Stimulated activated naive CD8-positive, alpha-beta T cell treated with anti-CD3 and anti-CD28 coated beads, Interleukin-15, amount 100 ng/mL, for 72 hours (primary cell): Measurements from ENCODE around the gene MTCL1.

Experiments used
- ATAC-seq: fragments of 150-1000 bp; cut with Tn5 transposase; 2 replicates; pipeline ENCODE4 v1.10.0; 2021; ENCODE audit warnings: mild to moderate bottlenecking, moderate library complexity
- DNase-seq, 2 donors: peaks; one replicate each; pipeline ENCODE4 v3.0.0; 2021 to 2022
- H3K27ac Mint-ChIP-seq, 2 donors: one replicate each; pipeline ENCODE4 v1.8.0; 2022; ENCODE audit warnings: mild to moderate bottlenecking in 2 of 2, mixed read lengths in 2 of 2, moderate library complexity in 2 of 2
- H3K27me3 Mint-ChIP-seq: one replicate; pipeline ENCODE4 v1.8.0; 2022; ENCODE audit warnings: mixed read lengths
- H3K4me1 Mint-ChIP-seq: one replicate; pipeline ENCODE4 v1.8.0; 2022; ENCODE audit warnings: mild to moderate bottlenecking, mixed read lengths
- H3K4me3 Mint-ChIP-seq, 2 donors: one replicate each; pipeline ENCODE4 v1.8.0; 2022; ENCODE audit warnings: mild to moderate bottlenecking in 2 of 2, mixed read lengths in 2 of 2, moderate library complexity in 1 of 2
- H3K9me3 Mint-ChIP-seq, 2 donors: one replicate each; pipeline ENCODE4 v1.8.0; 2022; ENCODE audit warnings: mixed read lengths in 2 of 2

The MTCL1 gene

GRCh38 chr18:8703092-8703709, 2.2 kb upstream of the MTCL1 start:
- Mint-ChIP-seq H3K9me3 (no peaks in the 10 kb centered on the region), H3K27ac (no peak overlapping the region), H3K4me3 (no peak overlapping the region), H3K4me1 (peaks cover 26% of the 10 kb centered on the region), H3K27me3 (peaks cover 65% of the 10 kb centered on the region)
- DNase-seq (no peak), ATAC-seq (no peak)

- Mint-ChIP-seq H3K27ac (peak overlapping the region in 1 of 2 donors; percentile 38), H3K9me3 (no peaks in the 10 kb centered on the region), H3K27me3 (peaks cover 71% of the 10 kb centered on the region), H3K4me1 (peaks cover 26% of the 10 kb centered on the region), H3K4me3 (peak overlapping the region; percentile 93 to 97)
- DNase-seq: no peak
- no peak for ATAC-seq
Observed at GRCh38 chr18:8703781-8704301, 1.5 kb upstream of the MTCL1 start.

- Mint-ChIP-seq H3K4me3 (peak overlapping the region; percentile 93 to 97), H3K27ac (peak overlapping the region in 1 of 2 donors; percentile 65), H3K9me3 (no peaks in the 10 kb centered on the region), H3K4me1 (peaks cover 26% of the 10 kb centered on the region), H3K27me3 (peaks cover 73% of the 10 kb centered on the region)
- ATAC-seq: peak; percentile 91
- peak; percentile 78 to 81 for DNase-seq
Observed at GRCh38 chr18:8704361-8705237, 757 bp upstream of the MTCL1 start.

DNA sequence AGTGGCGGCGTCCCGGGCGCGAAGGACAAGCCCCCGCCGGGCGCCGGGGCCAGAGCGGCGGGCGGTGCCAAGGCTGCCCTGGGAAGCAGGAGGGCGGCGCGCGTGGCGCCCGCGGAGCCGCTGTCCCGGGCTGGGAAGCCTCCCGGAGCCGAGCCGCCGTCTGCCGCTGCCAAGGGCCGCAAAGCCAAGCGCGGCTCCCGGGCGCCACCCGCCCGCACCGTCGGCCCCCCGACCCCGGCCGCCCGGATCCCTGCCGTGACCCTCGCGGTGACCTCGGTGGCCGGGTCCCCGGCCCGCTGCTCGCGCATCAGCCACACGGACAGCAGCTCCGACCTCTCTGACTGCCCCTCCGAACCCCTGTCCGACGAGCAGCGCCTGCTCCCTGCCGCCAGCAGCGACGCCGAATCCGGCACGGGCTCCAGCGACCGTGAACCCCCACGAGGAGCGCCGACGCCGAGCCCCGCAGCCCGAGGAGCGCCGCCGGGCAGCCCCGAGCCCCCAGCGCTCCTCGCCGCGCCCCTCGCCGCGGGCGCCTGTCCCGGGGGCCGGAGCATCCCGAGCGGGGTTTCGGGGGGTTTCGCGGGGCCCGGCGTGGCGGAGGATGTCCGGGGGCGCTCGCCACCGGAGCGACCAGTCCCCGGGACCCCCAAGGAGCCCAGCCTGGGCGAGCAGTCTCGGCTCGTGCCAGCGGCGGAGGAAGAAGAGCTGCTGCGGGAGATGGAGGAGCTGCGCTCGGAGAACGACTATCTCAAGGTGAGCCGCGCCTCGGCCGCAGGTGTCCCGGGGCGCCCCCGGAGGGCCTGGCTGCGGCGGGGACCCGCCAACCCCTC, 820 bp downstream of the MTCL1 start:
- peaks cover 26% of the 10 kb centered on the region for H3K4me1 Mint-ChIP-seq

GRCh38 chr18:8706791-8707555, 1.6 kb downstream of the MTCL1 start:
- H3K27me3 Mint-ChIP-seq: peaks cover 60% of the 10 kb centered on the region
- ATAC-seq (no peak), DNase-seq (no peak)
- H3K4me1 Mint-ChIP-seq: peaks cover 26% of the 10 kb centered on the region
- peak overlapping the region; percentile 75 to 88 for H3K4me3 Mint-ChIP-seq
- H3K27ac Mint-ChIP-seq: peak overlapping the region in 1 of 2 donors; percentile 3
- no peaks in the 10 kb centered on the region for H3K9me3 Mint-ChIP-seq

More for the DNA sequence above, 820 bp downstream of the MTCL1 start:
- Mint-ChIP-seq H3K4me3 (peak overlapping the region; percentile 75 to 88), H3K27ac (no peak overlapping the region), H3K27me3 (peaks cover 68% of the 10 kb centered on the region), H3K9me3 (no peaks in the 10 kb centered on the region)
- DNase-seq (peak in 1 of 2 donors; percentile 40), ATAC-seq (peak; percentile 1)

DNA sequence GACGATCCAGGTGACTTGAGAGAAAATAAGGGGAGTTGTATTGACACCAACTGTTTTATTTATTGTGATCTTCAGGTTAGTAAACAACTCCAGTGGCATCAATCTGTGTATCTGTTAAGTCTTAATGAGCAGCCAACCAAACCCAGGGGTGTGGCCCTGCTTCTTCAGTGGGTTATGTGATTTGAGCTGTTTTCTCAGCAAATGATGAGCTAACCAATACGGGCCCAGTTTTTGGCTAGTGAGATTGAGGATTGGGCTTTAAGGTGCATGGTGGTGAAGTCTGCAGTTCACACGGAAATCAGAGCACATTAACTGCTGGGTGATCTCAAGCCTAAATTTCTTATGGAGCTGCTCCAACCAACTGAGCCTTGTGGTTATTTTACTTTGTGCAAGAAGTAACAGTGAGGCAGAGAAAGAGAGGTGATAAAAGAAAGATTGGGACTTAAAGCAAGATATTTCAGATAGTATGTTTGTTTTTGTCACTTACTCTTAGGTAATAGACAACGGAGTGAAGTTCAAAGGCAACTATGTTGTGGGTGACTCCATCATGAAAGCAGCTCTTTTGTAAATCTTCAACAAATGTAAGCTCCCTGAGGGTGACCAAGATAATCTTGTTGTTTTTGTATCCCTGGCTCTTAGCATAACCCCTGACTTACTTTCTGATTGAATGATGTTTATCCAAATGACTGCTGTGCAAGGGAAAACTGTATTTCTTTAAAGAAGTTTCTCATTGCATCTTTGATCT, 2.4 kb downstream of the MTCL1 start:
- peaks cover 26% of the 10 kb centered on the region for H3K4me1 Mint-ChIP-seq
- no peak for DNase-seq
- no peak overlapping the region for H3K4me3 Mint-ChIP-seq
- no peak overlapping the region for H3K27ac Mint-ChIP-seq
- H3K27me3 Mint-ChIP-seq: peaks cover 53% of the 10 kb centered on the region
- no peak for ATAC-seq
- H3K9me3 Mint-ChIP-seq: no peaks in the 10 kb centered on the region

GRCh38 chr18:8708670-8709069, 3.3 kb downstream of the MTCL1 start:
- Mint-ChIP-seq H3K4me3 (no peak overlapping the region), H3K9me3 (no peaks in the 10 kb centered on the region), H3K4me1 (peaks cover 20% of the 10 kb centered on the region), H3K27me3 (peaks cover 43% of the 10 kb centered on the region), H3K27ac (no peak overlapping the region)
- ATAC-seq (no peak), DNase-seq (no peak)

GRCh38 chr18:8709248-8710059, 4.1 kb downstream of the MTCL1 start:
- Mint-ChIP-seq H3K27me3 (peaks cover 36% of the 10 kb centered on the region), H3K9me3 (no peaks in the 10 kb centered on the region), H3K4me1 (peaks cover 12% of the 10 kb centered on the region), H3K4me3 (no peak overlapping the region), H3K27ac (no peak overlapping the region)
- ATAC-seq: no peak
- DNase-seq: no peak

DNA sequence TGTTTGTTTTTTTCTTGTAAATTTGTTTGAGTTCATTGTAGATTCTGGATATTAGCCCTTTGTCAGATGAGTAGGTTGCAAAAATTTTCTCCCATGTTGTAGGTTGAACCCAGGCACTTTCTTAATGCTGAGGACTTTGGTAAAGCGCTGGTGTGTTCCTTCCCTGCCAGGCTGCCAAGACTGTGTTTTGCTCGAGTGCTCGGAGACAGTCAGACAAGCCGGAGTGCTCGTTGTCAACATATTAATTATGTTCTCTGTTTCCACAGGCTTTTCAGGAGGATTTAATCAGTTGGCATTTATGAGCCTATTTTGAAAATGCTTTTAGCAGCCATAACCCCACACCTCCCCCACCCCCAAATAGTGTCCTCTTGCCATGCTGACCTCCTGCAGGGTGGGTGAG, 6.4 kb downstream of the MTCL1 start:
- Mint-ChIP-seq H3K9me3 (no peaks in the 10 kb centered on the region), H3K27me3 (peaks cover 35% of the 10 kb centered on the region), H3K4me3 (no peak overlapping the region), H3K27ac (no peak overlapping the region), H3K4me1 (peaks cover 5% of the 10 kb centered on the region)
- no peak for ATAC-seq
- DNase-seq: no peak

DNA sequence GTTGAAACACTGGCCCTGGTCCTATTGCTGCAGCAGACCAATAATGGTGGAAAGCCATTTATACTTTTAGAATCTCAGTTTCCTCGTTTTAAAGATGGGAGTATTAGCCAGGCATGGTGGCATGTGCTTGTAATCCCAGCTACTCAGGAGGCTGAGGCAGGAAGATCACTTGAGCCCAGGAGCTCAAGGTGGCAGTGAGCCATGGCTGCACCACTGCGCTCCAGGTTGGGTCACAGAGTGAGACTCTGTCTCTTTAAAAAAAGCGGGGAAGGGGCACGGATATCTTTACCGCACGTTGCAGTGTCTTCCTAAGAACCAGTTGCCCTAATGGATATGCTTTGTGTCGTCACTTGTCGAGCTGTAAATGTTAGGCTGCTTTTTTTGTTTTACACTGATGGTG, 8.3 kb downstream of the MTCL1 start:
- no peaks in the 10 kb centered on the region for H3K4me1 Mint-ChIP-seq
- no peaks in the 10 kb centered on the region for H3K9me3 Mint-ChIP-seq
- H3K27ac Mint-ChIP-seq: no peak overlapping the region
- peaks cover 16% of the 10 kb centered on the region for H3K27me3 Mint-ChIP-seq
- no peak overlapping the region for H3K4me3 Mint-ChIP-seq
- DNase-seq (no peak), ATAC-seq (no peak)

DNA sequence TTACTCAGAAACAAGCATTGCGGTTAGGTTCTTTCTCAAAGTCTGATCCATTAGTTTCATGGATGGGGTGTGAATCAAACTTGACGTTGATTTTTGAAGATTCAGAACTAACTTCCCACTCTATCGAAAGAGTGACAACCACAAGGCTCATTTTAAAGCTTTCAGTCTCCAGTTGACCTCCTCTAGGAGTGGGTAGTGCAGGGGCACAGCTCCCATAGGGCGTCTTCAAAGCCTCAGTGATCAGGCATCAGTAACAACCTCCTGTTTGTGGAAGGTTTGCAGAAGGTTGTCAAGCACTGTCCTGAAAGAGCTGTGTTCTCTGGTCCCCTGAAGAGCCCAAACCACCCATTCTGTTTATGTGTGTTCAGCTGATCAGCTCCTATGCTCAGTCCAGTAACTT, 10.2 kb downstream of the MTCL1 start:
- ATAC-seq (no peak), DNase-seq (no peak)
- Mint-ChIP-seq H3K9me3 (no peaks in the 10 kb centered on the region), H3K27me3 (peaks cover 8% of the 10 kb centered on the region), H3K4me1 (no peaks in the 10 kb centered on the region), H3K4me3 (no peak overlapping the region), H3K27ac (no peak overlapping the region)

DNA sequence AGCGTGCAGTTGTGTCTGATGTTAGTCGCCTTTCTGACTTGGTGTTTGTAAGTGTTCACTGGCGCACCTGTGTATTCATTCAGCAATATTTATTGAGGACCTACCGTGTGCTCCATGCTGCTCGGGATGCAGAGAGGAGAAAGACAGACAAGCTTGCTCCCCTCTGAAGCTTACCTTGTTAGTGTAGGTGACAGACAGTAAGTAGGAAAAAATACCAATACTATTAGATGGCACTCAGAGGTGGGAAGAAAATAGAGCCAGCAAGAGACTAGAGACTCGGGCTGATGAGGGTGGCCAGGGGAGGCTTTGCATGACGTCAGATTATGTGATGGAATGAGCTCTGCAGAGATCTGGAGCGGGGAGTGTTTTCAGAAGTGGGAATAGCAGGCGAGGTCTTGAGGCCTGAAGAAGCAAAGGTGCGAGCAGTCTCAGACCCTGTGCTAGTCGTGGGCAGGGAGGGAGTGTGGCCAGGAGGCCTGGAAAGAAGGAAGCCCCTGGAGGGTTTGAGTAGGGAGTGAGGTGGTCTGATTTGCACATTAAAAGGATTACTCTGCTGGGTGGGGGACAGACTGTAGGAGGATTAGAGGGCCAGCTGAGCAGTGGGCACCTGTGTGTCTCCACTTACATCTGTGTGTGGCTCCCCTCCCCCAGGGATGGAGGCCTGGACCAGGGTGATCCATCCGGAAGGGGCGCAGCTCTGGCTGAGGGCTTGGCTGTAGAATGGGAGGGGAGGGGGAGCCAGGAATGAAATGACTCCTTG, 11.8 kb downstream of the MTCL1 start:
- peaks cover 8% of the 10 kb centered on the region for H3K27me3 Mint-ChIP-seq
- H3K27ac Mint-ChIP-seq: no peak overlapping the region
- no peak for DNase-seq

GRCh38 chr18:8718401-8718913, 13.1 kb downstream of the MTCL1 start:
- Mint-ChIP-seq H3K4me1 (no peaks in the 10 kb centered on the region), H3K27ac (no peak overlapping the region), H3K27me3 (peaks cover 8% of the 10 kb centered on the region), H3K4me3 (no peak overlapping the region), H3K9me3 (no peaks in the 10 kb centered on the region)
- ATAC-seq (no peak), DNase-seq (no peak)

More for the DNA sequence above, 11.8 kb downstream of the MTCL1 start:
- no peaks in the 10 kb centered on the region for H3K4me1 Mint-ChIP-seq
- H3K9me3 Mint-ChIP-seq: no peaks in the 10 kb centered on the region
- no peak overlapping the region for H3K4me3 Mint-ChIP-seq
- no peak for ATAC-seq
